ENCODE results near the gene BMERB1. TPM values are rescaled to one million over a fixed set of nuclear protein-coding genes. Genes with fewer than 3 reads are reported as not detected.
"Not testable (repeated sequence)": the region's sequence is repeated elsewhere in the genome, so short reads cannot be mapped to it uniquely, and the experiment has no call there.

BMERB1 gene
- total RNA-seq, 4 donors from 2014 or later: 7.4 to 20.4 (median 10.6) TPM

DNA sequence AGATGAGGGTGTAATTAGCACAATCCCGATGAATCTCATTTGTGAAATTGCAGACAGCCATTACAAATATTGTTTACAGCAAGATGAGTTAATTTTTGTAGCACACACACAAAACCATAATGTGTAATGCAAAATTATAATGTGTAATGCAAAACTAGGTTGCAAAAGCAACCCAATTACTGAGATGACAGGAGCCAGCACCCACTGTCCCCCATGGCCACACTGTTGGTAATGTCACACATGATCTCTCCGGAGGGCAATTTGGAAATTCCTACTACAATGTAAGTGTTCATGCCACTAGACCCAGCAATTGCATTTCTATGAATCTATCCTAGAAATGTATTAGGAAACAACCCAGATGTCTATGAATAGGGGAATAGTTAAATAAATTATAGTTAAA, 131.7 kb downstream of the BMERB1 start:
- no peak for TF ChIP-seq POLR2A (IDR thresholded peaks at IDR 0.05)
- TF ChIP-seq CTCF (IDR thresholded peaks at IDR 0.05): no peak
- no peak for DNase-seq (ENCODE audit: low spot score in 2 of 2)
- intact Hi-C loops (cut with DNase I; ENCODE audit: low total_unique reads): no loop called here
- no peak overlapping the region for H3K4me3 ChIP-seq (ENCODE audit: low read depth, poor library complexity, severe bottlenecking)
- 86 to 91% methylated on average over 2 of the region's 2 CpGs for WGBS, 2 donors

DNA sequence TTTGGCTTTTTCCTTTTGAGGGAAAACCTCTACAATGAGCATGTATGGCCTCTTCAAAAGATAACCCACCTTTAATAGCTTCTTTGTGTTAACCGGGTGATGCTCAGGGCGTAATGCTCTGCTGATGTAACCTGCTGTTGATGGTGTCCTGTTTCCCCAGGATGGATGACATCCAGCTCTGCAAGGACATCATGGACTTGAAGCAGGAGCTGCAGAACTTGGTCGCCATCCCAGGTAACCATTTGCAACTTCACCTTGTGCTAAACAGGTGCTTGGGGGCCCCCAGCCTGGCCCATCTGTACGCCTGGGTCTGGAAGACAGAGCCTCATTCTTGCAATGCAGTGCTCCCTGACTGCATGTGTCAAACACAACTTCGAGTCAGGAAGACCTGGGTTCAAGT, 133.4 kb downstream of the BMERB1 start:
- no peak overlapping the region for H3K4me3 ChIP-seq (ENCODE audit: low read depth, poor library complexity, severe bottlenecking)
- no peak for DNase-seq (ENCODE audit: low spot score in 2 of 2)
- intact Hi-C loops (cut with DNase I; ENCODE audit: low total_unique reads): no loop called here
- TF ChIP-seq POLR2A (IDR thresholded peaks at IDR 0.05) (no peak), CTCF (IDR thresholded peaks at IDR 0.05) (no peak)
- WGBS, 2 donors: 94 to 96% methylated on average over 5 of the region's 5 CpGs

GRCh38 chr16:15570666-15571065, 136.3 kb downstream of the BMERB1 start:
- DNase-seq (ENCODE audit: low spot score in 2 of 2); H3K4me3 ChIP-seq (ENCODE audit: low read depth, poor library complexity, severe bottlenecking); intact Hi-C loops (cut with DNase I; ENCODE audit: low total_unique reads): not testable (repeated sequence)
- 92 to 96% methylated on average over 4 of the region's 4 CpGs for WGBS, 2 donors

GRCh38 chr16:15571557-15571956, 137.2 kb downstream of the BMERB1 start:
- no peak overlapping the region for H3K4me3 ChIP-seq (ENCODE audit: low read depth, poor library complexity, severe bottlenecking)
- WGBS, 2 donors: 86 to 89% methylated on average over 6 of the region's 6 CpGs
- no peak for DNase-seq (ENCODE audit: low spot score in 2 of 2)
- intact Hi-C loops (cut with DNase I; ENCODE audit: low total_unique reads): no loop called here
- TF ChIP-seq POLR2A (IDR thresholded peaks at IDR 0.05) (no peak), CTCF (IDR thresholded peaks at IDR 0.05) (no peak)

- 33 to 38% methylated on average over 9 of the region's 9 CpGs for WGBS, 2 donors
Observed at GRCh38 chr16:15572329-15573001, 138.1 kb downstream of the BMERB1 start.

More at GRCh38 chr16:15572329-15573001, 138.1 kb downstream of the BMERB1 start:
- DNase-seq (ENCODE audit: low spot score in 2 of 2): no peak
- intact Hi-C loops (cut with DNase I; ENCODE audit: low total_unique reads): no loop called here
- no peak overlapping the region for H3K4me3 ChIP-seq (ENCODE audit: low read depth, poor library complexity, severe bottlenecking)
- TF ChIP-seq POLR2A (IDR thresholded peaks at IDR 0.05) (no peak), CTCF (IDR thresholded peaks at IDR 0.05) (no peak)
